HEK293T (cell line): Measurements from ENCODE around the gene CSN1S1.

ENCODE experiments used
- BHLHE40 ChIP-seq: fragments of 450-650 bp; IDR thresholded peaks from 2 replicates; pipeline ENCODE4 v1.6.1; 2016; ENCODE audit warnings: mild to moderate bottlenecking, moderate library complexity, borderline replicate concordance
- ELF4 ChIP-seq: fragments of 450-650 bp; IDR thresholded peaks from 2 replicates; pipeline ENCODE4 v1.6.1; 2017; ENCODE audit warnings: antibody characterized with exemption
- FOXM1 ChIP-seq: fragments of 450-650 bp; IDR thresholded peaks from 2 replicates; pipeline ENCODE4 v1.6.1; 2017; ENCODE audit warnings: mild to moderate bottlenecking, borderline replicate concordance
- L3MBTL2 ChIP-seq: fragments of 450-650 bp; conservative IDR thresholded peaks from 2 replicates; pipeline ENCODE4 v1.6.1; 2016; ENCODE audit warnings: mild to moderate bottlenecking
- NFRKB ChIP-seq: fragments of 450-650 bp; IDR thresholded peaks from 2 replicates; pipeline ENCODE4 v1.6.1; 2016; ENCODE audit warnings: mild to moderate bottlenecking, moderate library complexity

DNA sequence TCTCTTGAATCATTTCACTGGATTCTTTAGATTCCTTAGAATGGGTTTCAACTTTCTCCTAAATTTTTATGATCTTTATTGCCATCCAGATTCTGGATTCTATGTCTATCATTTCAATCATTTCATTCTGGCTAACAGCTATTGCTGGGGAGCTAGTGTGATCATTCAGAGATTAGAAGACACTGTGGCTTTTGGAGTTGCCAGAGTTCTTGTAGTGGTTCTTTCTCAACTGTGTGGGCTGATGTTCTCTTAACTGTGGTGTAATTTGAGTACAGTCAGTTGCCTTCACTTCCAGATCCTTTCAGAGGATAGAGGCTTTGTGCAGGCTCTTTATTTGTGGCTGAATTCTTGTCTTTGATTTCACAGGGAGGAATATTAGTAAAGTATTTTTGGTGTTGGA lies 46.7 kb downstream of the CSN1S1 start:
- no peak for TF ChIP-seq ELF4
- TF ChIP-seq NFRKB: no peak
- no peak for TF ChIP-seq L3MBTL2
- TF ChIP-seq FOXM1: no peak
- TF ChIP-seq BHLHE40: no peak
